D721Med (cell line): ENCODE data around the gene FCHO1.
"Not testable (repeated sequence)": the region's sequence is repeated elsewhere in the genome, so short reads cannot be mapped to it uniquely, and the experiment has no call there.

Source experiments
- DNase-seq: peaks from one replicate; pipeline ENCODE4 v3.0.0; 2011; ENCODE audit warnings: low spot score; ENCODE audit not compliant: insufficient read length
- FAIRE-seq: peaks from 2 replicates; lab custom pipeline; 2011; peaks lifted over from hg19 to GRCh38; lab: Jason Lieb, UNC
- CTCF ChIP-seq: IDR thresholded peaks from 2 replicates; pipeline ENCODE4 v1.5.1; 2012; ENCODE audit warnings: mild to moderate bottlenecking, control low read depth; ENCODE audit not compliant: insufficient read depth; ENCODE audit errors: missing control alignments

The FCHO1 gene

GRCh38 chr19:17775245-17775927, 24.1 kb downstream of the FCHO1 start:
- DNase-seq: no peak
- no peak for FAIRE-seq
- TF ChIP-seq CTCF: peak; percentile 46

- TF ChIP-seq CTCF: no peak
- FAIRE-seq: no peak
- DNase-seq: no peak
Observed at GRCh38 chr19:17775991-17776803, 24.9 kb downstream of the FCHO1 start.

GRCh38 chr19:17777840-17778239, 26.6 kb downstream of the FCHO1 start:
- not testable (repeated sequence) for DNase-seq, FAIRE-seq

GRCh38 chr19:17778251-17778967, 27.1 kb downstream of the FCHO1 start:
- FAIRE-seq: no peak
- no peak for TF ChIP-seq CTCF
- DNase-seq: no peak

GRCh38 chr19:17778968-17779929, 28.0 kb downstream of the FCHO1 start:
- FAIRE-seq (no peak), DNase-seq (peak; percentile 55)
- TF ChIP-seq CTCF: no peak

- no peak for TF ChIP-seq CTCF
- DNase-seq (no peak), FAIRE-seq (no peak)
Observed at GRCh38 chr19:17780781-17781180, 29.5 kb downstream of the FCHO1 start.

- not testable (repeated sequence) for FAIRE-seq
Observed at GRCh38 chr19:17783721-17784120, 32.4 kb downstream of the FCHO1 start.

More at GRCh38 chr19:17783721-17784120, 32.4 kb downstream of the FCHO1 start:
- DNase-seq: not testable (repeated sequence)
